NCI-H1436 treated with DMSO at 0.1 percent for 48 hours (cell line): ENCODE data around the gene ZNF638.

Experiments
- DNase-seq: peaks from one replicate; lab custom pipeline; 2025; lab: John Stamatoyannopoulos, UW

Gene ZNF638

GRCh38 chr2:71472019-71472418 is 140.4 kb downstream of the ZNF638 start:
- DNase-seq: no peak

GRCh38 chr2:71473346-71474031 is 141.9 kb downstream of the ZNF638 start:
- DNase-seq: no peak

GRCh38 chr2:71474116-71474743 is 142.6 kb downstream of the ZNF638 start:
- no peak for DNase-seq

GRCh38 chr2:71474744-71475397 is 143.3 kb downstream of the ZNF638 start:
- no peak for DNase-seq

- no peak for DNase-seq
Observed at GRCh38 chr2:71476495-71476894, 144.9 kb downstream of the ZNF638 start.

GRCh38 chr2:71477231-71477691 is 145.7 kb downstream of the ZNF638 start:
- DNase-seq: no peak

- no peak for DNase-seq
Observed at GRCh38 chr2:71478806-71479205, 147.2 kb downstream of the ZNF638 start.

GRCh38 chr2:71479261-71479660 is 147.7 kb downstream of the ZNF638 start:
- no peak for DNase-seq

GRCh38 chr2:71481111-71481510 is 149.5 kb downstream of the ZNF638 start:
- DNase-seq: no peak

GRCh38 chr2:71482055-71482454 is 150.5 kb downstream of the ZNF638 start:
- no peak for DNase-seq

GRCh38 chr2:71483246-71483645 is 151.7 kb downstream of the ZNF638 start:
- DNase-seq: no peak

- DNase-seq: no peak
Observed at GRCh38 chr2:71484354-71484753, 152.8 kb downstream of the ZNF638 start.
